ENCODE data around the gene PARP8. TPM values are rescaled to one million over a fixed set of nuclear protein-coding genes. Genes with fewer than 3 reads are reported as not detected.
"Not testable (repeated sequence)": the region's sequence is repeated elsewhere in the genome, so short reads cannot be mapped to it uniquely, and the experiment has no call there.

PARP8 gene
- 10 to 100 TPM; 15.0 to 26.0 (median 23.3) TPM for polyA plus RNA-seq (ENCODE audit: insufficient read depth in 1 of 5, insufficient read length in 5 of 5, low replicate concordance in 1 of 5)
- long read RNA-seq, donor 1: 0 reads
- long read RNA-seq, donor 2: 0 reads
- long read RNA-seq, donor 3, full-length matches to known transcripts: 2 of 8 reads
- long read RNA-seq, donor 3, partial matches to known transcripts: 6 of 8 reads
- long read RNA-seq, donor 3, other reads (novel, unspliced or antisense): 0 of 8 reads
- long read RNA-seq, donor 4: 0 reads
- long read RNA-seq, donor 5, partial matches to known transcripts: 0 of 1 reads
- long read RNA-seq, donor 5, other reads (novel, unspliced or antisense): 0 of 1 reads
- long read RNA-seq, donor 6, partial matches to known transcripts: 0 of 1 reads
- long read RNA-seq, donor 6, other reads (novel, unspliced or antisense): 0 of 1 reads
- long read RNA-seq, donor 7: 0 reads
- long read RNA-seq, donor 8: 0 reads

DNA sequence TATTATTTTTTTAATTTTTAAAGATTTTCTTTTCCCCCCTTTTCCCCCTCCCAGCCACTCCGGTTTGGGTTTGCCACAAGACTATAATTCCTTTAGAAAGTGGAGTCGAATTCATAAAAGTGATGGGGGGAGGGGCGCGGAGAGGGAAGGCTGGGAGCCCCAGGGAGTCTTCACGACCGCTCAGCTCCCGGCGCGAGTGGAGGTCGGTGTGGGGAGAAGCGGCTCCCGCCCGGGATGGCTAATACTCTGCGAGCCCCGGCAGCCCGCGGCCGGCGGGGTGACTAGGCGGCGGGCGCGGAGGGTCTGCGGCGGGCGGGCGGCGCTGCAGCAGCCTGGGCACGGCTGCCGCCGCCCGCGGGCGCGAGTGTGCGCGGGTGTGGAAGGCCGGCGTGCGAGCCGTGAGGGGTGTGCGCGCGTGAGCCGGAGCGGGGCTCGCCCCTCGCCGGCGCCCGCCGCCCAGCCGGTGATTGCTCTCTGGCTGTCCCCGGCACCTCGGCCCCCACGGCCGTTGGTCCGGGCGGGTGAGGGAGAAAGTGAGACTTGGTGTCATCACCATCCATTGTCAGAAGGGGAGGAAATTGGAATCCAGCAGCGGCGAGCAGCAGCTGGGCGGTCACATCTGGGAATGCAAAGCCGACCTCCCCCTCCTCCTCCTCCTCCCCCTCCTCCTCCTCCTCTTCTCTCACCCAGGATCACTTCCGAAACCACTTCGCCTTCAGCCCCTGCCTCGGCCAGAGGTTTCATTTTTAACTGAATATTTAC is at the start of gene PARP8:
Gene PARP8 (plus strand): TSS at position 377 of the 762 bp plus-strand sequence. CDS start 459 bp downstream, outside the sequence.
- DNase-seq: peak; percentile 64 to 72

GRCh38 chr5:50623666-50624065 is 42.8 kb upstream of the PARP8 start:
- no peak for DNase-seq

- not testable (repeated sequence) for DNase-seq
Measured at GRCh38 chr5:50634866-50635265, 31.6 kb upstream of the PARP8 start.

DNA sequence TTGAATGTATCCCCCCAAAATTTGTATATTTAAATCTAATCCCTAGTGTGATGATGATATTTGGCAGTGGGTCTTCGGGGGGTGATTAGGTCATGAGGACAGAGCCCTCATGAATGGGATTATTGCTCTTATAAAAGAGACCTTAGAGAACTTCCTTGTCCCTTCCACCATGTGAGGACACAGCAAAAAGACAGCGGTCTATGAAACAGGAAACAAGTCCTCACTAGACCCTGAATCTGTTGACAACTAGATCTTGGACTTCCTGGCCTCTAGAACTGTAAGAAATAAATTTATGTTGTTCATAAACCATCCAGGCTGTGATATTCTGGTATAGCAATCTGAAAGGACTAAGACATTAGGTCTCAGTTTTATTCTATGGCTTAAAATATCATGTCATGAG is 28.9 kb upstream of the PARP8 start:
- not testable (repeated sequence) for DNase-seq

DNA sequence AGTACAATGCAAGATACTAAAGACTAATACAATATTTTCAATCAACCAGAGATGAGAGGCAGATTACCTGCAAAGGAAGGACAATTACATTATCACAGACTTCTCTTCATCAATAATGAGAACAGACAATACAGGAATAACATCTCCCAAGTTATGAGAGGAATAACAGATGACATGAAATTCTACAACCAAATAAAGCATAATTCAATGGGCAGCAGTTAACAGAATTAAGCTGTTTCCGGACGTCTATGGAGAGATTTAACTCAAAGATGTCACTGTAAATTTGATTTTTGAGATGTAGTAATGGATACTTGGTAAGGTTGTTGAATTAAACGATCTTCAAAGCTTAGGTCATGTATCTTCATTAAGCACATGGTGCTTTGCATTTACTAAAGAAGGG is 19.8 kb upstream of the PARP8 start:
- DNase-seq: no peak

DNA sequence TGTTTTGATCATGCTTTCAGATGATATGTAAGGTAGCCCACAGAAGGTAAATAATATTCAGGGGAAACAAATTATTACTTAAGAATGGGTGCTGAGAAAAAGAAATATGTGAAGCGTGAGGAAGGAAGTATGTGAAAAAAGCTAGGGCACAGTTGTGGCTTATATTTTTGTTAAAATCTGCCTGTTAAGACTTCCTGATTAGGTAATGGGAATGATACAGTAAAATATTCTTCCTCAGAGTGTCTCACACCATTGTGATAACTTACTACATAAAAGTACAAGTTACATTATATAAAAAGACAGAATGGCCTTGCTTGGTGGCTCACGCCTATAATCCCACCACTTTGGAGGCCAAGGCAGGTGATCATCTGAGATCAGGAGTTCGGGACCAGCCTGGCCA is 18.7 kb upstream of the PARP8 start:
- no peak for DNase-seq

DNA sequence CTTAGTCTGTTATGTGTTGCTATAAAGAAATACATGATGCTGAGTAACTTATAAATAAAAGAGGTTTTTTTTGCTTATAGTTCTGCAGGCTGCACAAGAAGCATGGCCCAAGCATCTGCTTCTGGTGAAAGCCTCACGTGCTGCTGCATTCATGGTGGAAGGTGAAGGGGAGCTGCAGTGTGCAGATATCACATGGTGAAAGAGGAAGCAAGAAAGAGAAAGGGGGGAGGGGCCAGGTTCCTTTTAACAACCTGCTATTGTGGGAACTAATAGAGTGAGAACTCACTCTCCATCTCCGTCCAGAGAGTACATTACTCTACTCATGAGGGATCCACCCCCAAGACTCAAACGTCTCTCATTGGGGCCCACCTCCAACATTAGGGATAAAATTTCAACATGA is 12.5 kb upstream of the PARP8 start:
- no peak for DNase-seq

DNA sequence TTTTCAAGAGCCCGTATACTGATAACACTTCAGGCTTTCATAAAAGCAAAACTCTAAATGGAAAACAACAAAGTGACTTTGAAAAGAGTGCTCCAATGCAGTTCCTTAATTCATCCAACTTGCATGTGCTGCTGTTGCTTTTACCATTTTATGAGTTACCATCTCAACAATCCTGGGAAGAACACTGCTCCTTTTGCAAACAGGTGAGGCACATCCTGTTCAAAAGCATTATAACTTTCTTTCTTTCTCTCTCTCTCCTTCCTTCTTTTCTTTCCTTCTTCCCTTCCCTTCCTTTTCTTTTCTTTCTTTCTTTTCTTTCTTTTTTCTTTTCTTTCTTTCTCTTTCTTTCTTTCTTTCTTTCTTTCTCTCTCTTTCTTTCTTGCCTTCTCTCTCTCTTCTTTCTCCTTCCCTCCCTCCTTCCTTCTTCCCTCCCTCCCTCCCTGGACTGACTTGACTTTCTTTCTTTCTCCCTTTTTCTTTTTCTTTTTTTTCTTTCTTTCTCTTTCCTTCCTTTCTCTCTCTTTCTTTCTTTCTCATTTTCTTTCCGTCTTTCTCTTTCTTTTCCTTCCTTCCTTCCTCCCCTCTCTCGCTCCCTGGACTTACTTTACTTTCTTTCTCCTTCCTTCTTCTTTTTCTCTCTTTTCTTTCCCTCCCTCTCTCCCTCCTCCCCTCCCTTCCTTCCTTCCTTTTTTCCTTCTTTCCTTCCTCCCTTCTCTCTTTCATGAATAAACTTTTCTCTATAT is 11.2 kb upstream of the PARP8 start:
- DNase-seq: no peak

- DNase-seq: no peak
Measured at GRCh38 chr5:50655810-50656205, 10.6 kb upstream of the PARP8 start.

GRCh38 chr5:50657044-50657443 is 9.4 kb upstream of the PARP8 start:
- no peak for DNase-seq

DNA sequence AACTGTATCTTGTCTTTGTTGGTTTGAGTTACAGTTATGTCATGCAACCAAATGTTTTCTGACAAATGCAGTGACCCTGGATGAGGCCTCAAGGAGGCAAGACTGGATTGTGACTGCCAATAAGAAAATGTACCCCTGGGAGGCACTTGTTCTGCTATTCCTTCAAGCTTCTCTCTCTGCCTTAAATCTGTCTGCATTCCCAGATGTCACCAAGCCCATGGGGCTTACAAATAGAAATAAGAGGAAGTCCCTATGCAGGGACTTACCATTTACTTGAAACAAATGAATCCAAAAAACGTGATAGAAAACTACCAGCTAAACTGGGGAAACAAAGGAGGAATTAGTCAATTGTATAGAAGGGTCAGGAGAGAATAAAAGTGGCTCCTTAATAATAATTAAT is 8.2 kb upstream of the PARP8 start:
- DNase-seq: no peak

DNA sequence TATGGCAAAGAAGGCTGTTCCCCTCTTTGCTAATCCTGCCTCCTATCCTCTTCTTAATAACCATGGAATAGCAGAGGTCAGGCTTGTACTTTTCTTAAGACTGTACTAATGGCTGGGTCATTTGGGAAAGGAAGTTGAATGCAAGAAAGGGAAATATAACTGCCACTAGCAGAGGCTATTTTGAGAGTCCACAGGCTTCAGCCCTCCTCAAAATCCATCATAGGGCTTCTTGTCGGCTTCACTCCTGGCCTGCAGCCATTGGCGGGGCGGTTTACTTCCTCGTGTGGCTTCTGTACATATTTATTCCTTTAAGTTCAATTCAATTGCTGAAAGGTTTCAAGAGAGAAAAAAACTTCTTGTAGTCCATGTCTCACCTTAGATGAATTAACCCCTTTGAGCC is 2.8 kb upstream of the PARP8 start:
- no peak for DNase-seq

GRCh38 chr5:50665091-50665490 is 1.3 kb upstream of the PARP8 start:
- DNase-seq: no peak

DNA sequence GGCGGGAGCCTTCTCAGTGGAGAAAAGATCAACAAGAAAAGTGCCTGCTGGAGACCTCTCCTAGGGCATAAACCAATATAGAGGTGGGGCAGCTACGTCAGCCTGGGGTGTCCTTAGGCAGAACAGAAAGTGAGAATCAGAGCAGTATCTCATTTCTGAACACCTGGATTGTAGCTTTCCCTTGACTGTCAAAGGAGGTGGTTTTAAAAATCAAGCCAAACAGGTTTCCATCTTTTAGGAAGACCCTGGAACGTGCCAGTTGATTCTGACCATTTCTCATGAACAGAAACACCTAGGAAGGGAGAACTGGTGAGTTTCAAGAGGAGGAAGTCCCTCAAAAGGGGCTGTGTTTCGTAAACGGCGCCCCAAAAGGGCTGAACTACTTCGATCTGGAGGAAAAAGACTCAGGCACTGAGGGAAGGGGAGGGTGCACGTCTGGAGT is 655 bp upstream of the PARP8 start:
- DNase-seq: not testable (repeated sequence)

- peak; percentile 70 to 71 for DNase-seq
Measured at GRCh38 chr5:50667023-50667652, 701 bp downstream of the PARP8 start.

GRCh38 chr5:50667653-50668595 is 1.5 kb downstream of the PARP8 start:
- DNase-seq: peak; percentile 78 to 81

DNA sequence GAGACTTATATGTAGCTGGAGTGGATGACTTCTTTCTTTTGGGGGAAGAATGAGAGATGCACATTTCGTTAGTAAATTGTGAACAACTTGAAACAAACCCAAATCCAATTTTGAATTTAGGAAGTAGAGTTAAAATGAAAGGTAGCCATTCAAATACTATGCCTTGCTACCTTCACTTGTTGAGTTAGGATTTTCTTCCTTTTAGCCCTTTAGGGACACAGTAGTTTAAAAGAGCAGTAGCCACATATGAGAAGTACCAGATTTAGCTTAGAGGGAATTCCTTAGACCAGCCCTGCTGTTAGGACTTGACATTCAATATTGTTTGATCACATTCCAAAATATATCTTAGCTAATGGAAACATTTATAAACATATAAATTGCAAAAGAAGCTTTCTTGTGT is 2.2 kb downstream of the PARP8 start:
- DNase-seq: not testable (repeated sequence)

DNA sequence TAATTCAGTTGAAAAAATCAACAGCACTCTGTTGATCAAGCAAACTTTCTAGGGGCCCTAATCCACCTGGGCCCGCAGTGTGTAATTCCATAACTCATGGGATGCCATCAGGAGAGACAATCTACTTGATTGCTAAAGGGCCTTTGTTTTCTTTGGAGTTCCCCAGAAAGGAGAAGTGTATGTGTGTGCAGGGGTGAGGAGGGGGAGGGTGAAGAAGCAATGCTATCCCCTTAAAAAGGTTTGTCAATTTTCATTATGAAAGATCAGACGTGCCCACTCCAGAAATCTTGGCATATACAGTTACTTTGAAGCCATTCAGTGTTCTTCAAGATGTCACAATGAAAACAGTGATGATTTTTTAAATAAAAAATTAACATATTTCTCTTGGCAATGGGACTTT is 6.2 kb downstream of the PARP8 start:
- no peak for DNase-seq

DNA sequence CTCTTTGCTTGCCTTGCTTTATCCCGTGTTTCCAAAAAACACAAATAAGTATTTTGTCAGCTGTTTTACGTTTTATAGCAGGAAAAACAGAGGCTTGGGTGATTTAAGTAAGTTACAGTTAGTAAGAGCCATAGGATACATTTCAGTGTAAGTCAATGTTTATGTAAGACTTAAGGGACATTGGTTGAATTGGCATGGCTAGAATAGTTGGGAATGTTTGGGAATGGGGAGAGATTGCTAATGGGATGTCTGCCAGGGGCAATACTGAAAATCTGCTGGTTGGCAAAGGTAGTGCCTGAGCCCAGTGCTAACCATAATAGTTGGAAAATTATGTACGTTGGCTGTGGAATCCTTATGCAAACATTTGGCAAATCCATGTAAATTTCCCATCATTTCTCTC is 7.0 kb downstream of the PARP8 start:
- DNase-seq: not testable (repeated sequence)

GRCh38 chr5:50675385-50675784 is 8.9 kb downstream of the PARP8 start:
- DNase-seq: no peak

Data from right lung (tissue), 10 donors.